HPDE6-E6E7 (cell line): ENCODE data around the gene IRF7.

Experiments
- DNase-seq: peaks from one replicate; pipeline ENCODE4 v3.0.0; 2011; ENCODE audit warnings: missing footprints; ENCODE audit errors: extremely low spot score

The IRF7 gene

GRCh38 chr11:563812-564578 lies 51.8 kb downstream of the IRF7 start:
- no peak for DNase-seq

- no peak for DNase-seq
Measured at GRCh38 chr11:563066-563811, 52.5 kb downstream of the IRF7 start.
